Vagina (tissue), 2 donors: ENCODE measurements around the gene GALE. TPM values are rescaled to one million over a fixed set of nuclear protein-coding genes. Genes with fewer than 3 reads are reported as not detected.

Experiments
- DNase-seq, 2 donors: peaks; one replicate each; pipeline ENCODE4 v3.0.0-alpha.2; 2017; ENCODE audit errors: extremely low spot score in 2 of 2
- H3K27ac ChIP-seq: fragments of 200-600 bp; sonication (generic); one replicate; pipeline ENCODE4 v1.5.1; 2019
- H3K27me3 ChIP-seq: fragments of 200-600 bp; sonication (generic); one replicate; pipeline ENCODE4 v1.5.1; 2019
- H3K36me3 ChIP-seq, 2 donors: fragments of 200-600 bp; sonication (generic); one replicate each; pipeline ENCODE4 v1.5.1; 2017 to 2019
- H3K4me1 ChIP-seq: fragments of 200-600 bp; sonication (generic); one replicate; pipeline ENCODE4 v1.5.1; 2019
- H3K4me3 ChIP-seq, 2 donors: fragments of 200-600 bp; sonication (generic); 1 replicate in 1 of 2; 2 replicates in 1 of 2; pipeline ENCODE4 v1.5.1; 2016 to 2019
- H3K9me3 ChIP-seq: fragments of 200-600 bp; sonication (generic); one replicate; pipeline ENCODE4 v1.5.1; 2019
- POLR2A ChIP-seq, 2 donors: fragments of 450-650 bp; IDR thresholded peaks; one replicate each; pipeline ENCODE4 v1.6.1; 2017; ENCODE audit warnings: antibody characterized with exemption in 2 of 2, mild to moderate bottlenecking in 2 of 2, moderate library complexity in 2 of 2
- POLR2AphosphoS5 ChIP-seq, 2 donors: sonication (generic); formaldehyde crosslinking; IDR thresholded peaks; one replicate each; pipeline ENCODE4 v1.9.0; 2017; ENCODE audit warnings: antibody characterized with exemption in 2 of 2, mild to moderate bottlenecking in 2 of 2, low read depth in 1 of 2; ENCODE audit not compliant: insufficient read depth in 1 of 2
- intact Hi-C: fragments of 100-400 bp; cut with DNase I; formaldehyde crosslinking; loops from one replicate; pipeline ENCODE4 v1.15.1; 2023
- total RNA-seq: library from RNA; depleted of rRNA; stranded (reverse); fragments of >200 nt; gene quantifications from one replicate; pipeline ENCODE4 v1.2.3, GENCODE V29; 2016
- TF ChIP-seq, protein P1 (sequence below), 3 experiments: fragments of 450-650 bp in 2 of 3; fragments of 200-600 bp in 1 of 3; sonication (generic) in 1 of 3; IDR thresholded peaks; one replicate each; pipeline ENCODE4 v1.5.1; 2017 to 2019; ENCODE audit warnings: antibody characterized with exemption in 3 of 3, mild to moderate bottlenecking in 2 of 3, moderate library complexity in 2 of 3

The GALE gene
- total RNA-seq, 1 donor from 2014 or later = 12.3 TPM

GRCh38 chr1:23792151-23792945 is 8.2 kb downstream of the GALE start:
- Histone ChIP-seq H3K9me3 (no peaks in the 10 kb centered on the region), H3K36me3 (peaks cover 0 to 25% of the 10 kb centered on the region in 2 donors), H3K27me3 (no peaks in the 10 kb centered on the region), H3K4me3 (peak overlapping the region; percentile 86 to 88), H3K27ac (peak overlapping the region; percentile 83), H3K4me1 (peaks cover 33% of the 10 kb centered on the region)
- TF ChIP-seq, protein P1, sequence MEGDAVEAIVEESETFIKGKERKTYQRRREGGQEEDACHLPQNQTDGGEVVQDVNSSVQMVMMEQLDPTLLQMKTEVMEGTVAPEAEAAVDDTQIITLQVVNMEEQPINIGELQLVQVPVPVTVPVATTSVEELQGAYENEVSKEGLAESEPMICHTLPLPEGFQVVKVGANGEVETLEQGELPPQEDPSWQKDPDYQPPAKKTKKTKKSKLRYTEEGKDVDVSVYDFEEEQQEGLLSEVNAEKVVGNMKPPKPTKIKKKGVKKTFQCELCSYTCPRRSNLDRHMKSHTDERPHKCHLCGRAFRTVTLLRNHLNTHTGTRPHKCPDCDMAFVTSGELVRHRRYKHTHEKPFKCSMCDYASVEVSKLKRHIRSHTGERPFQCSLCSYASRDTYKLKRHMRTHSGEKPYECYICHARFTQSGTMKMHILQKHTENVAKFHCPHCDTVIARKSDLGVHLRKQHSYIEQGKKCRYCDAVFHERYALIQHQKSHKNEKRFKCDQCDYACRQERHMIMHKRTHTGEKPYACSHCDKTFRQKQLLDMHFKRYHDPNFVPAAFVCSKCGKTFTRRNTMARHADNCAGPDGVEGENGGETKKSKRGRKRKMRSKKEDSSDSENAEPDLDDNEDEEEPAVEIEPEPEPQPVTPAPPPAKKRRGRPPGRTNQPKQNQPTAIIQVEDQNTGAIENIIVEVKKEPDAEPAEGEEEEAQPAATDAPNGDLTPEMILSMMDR (IDR thresholded peaks at IDR 0.05) = no peak
- no peak for TF ChIP-seq POLR2AphosphoS5 (IDR thresholded peaks at IDR 0.05; ENCODE audit: insufficient read depth in 1 of 2, low read depth in 1 of 2)
- TF ChIP-seq POLR2A (IDR thresholded peaks at IDR 0.05) = no peak
- intact Hi-C loops = loop anchor here (10.0 kb wide), 1 partner anchor 72 kb away; the partner anchor contains the start of gene FUCA1
- DNase-seq = no peak

DNA sequence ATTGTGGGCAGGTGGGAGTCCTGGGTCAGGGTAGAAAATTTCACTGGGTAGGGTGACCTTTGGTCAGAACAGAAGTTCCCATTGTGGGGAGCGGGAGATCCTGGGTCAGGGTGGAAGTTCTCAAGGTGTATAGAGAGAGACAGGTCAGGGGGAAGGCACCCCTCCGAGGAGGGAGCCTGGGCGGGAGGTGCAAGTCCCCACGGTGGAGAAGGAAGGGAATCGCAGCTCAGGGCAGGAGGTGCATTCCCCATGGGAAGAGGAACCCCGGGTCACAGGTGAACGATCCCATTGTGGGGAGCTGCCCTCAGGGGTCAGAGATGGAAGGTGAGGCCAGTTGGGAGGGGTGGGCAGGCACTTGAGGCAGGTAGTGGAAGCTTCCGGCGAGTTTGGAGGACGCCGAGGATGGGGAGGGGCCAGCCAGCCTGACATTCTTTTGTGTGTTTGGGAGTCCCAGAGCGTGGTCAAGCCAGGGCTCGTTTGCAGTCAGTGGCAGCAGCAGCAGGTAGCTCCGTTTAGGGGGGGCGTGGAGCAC is 9.0 kb downstream of the GALE start:
- H3K9me3 ChIP-seq = no peaks in the 10 kb centered on the region
- intact Hi-C loops = loop anchor here (10.0 kb wide), 1 partner anchor 73 kb away; the partner anchor contains the start of gene FUCA1
- peak overlapping the region; percentile 86 to 88 for H3K4me3 ChIP-seq
- H3K27ac ChIP-seq = peak overlapping the region; percentile 83
- no peaks in the 10 kb centered on the region for H3K27me3 ChIP-seq
- peaks cover 0 to 30% of the 10 kb centered on the region in 2 donors for H3K36me3 ChIP-seq
- TF ChIP-seq POLR2A (IDR thresholded peaks at IDR 0.05) = no peak
- no peak for TF ChIP-seq POLR2AphosphoS5 (IDR thresholded peaks at IDR 0.05; ENCODE audit: insufficient read depth in 1 of 2, low read depth in 1 of 2)
- TF ChIP-seq, protein P1 (IDR thresholded peaks at IDR 0.05) = no peak
- peaks cover 33% of the 10 kb centered on the region for H3K4me1 ChIP-seq
- DNase-seq = no peak

DNA sequence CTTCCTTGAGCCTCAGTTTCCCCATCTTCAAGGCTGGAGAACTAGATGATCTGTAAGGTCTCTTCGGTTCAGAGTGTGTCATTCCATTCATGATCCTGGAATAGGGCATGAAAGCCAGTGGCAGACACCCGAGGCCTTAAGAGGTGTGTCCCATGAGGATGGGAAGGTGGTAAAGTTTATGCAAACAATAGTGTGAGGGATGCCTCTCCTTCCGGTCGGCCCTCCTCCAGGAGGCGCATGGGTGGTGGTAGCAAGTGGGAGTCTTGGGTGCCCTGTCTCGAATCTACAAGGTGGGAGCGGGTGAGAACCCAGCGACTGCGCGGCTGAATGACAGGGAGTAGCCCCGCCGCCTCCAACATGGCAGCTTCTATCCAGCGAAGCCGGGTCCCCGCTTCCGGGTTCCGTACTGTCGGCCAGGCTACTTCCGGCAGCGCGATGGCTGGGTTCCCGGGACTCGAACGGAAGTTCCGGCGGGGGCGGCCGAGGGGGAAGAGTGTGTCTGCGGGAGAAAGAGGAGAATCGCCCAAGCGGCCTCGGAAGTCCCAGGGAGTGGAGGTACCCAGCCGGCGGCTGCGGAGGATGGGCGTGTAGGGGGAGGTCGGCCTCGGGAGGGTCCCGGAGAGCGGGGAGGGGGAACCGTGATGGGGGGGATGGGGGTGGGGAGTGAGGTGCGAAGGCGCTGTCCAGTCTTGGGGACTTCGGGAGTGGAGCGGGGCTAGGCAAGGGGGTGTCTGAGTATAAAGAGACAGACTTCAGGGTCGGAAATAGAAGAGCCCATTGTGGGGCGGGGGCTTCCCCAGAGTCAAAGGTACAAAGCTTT is 9.6 kb downstream of the GALE start, which contains the start of gene LYPLA2:
LYPLA2 (plus strand) TSS at position 450 of the 820 bp plus-strand sequence. CDS start 1,538 bp downstream, outside the sequence.
- H3K27me3 ChIP-seq = no peaks in the 10 kb centered on the region
- no peaks in the 10 kb centered on the region for H3K9me3 ChIP-seq
- H3K4me3 ChIP-seq = peak within 1 kb of the TSS; percentile 86 to 88
- peak within 1 kb of the TSS; percentile 83 for H3K27ac ChIP-seq
- intact Hi-C loops = loop anchor here (10.0 kb wide), 1 partner anchor 74 kb away; the partner anchor contains the start of gene FUCA1
- H3K4me1 ChIP-seq = peaks cover 33% of the 10 kb centered on the region
- no peak for DNase-seq
- TF ChIP-seq POLR2AphosphoS5 (IDR thresholded peaks at IDR 0.05; ENCODE audit: insufficient read depth in 1 of 2, low read depth in 1 of 2) = peak; percentile 81 to 96
- TF ChIP-seq, protein P1 (IDR thresholded peaks at IDR 0.05) = no peak
- peak in 1 of 2 donors; percentile 5 for TF ChIP-seq POLR2A (IDR thresholded peaks at IDR 0.05)
- H3K36me3 ChIP-seq = peaks cover 0 to 31% of the 10 kb centered on the region in 2 donors

DNA sequence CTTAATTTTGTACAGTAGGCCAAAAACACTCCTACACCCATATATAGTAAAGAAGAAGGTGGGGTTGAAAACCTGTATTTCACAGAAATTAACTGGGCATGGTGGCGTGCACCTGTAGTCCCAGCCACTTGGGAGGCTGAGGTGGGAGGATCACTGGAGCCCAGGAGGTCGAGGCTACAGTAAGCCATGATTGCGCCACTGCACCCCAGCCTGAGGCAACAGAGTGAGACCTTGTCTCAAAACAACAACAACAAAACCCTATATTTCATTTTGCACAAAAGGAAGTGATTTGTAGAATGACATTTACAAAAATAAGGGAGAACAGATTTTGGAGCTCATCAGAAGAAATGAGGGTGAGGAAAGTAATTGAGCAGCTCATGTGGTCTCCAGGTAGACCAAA is 11.9 kb downstream of the GALE start:
- H3K27me3 ChIP-seq = no peaks in the 10 kb centered on the region
- TF ChIP-seq POLR2A (IDR thresholded peaks at IDR 0.05) = no peak
- TF ChIP-seq, protein P1 (IDR thresholded peaks at IDR 0.05) = no peak
- TF ChIP-seq POLR2AphosphoS5 (IDR thresholded peaks at IDR 0.05; ENCODE audit: insufficient read depth in 1 of 2, low read depth in 1 of 2) = no peak
- no peak overlapping the region for H3K27ac ChIP-seq
- H3K9me3 ChIP-seq = no peaks in the 10 kb centered on the region
- H3K4me3 ChIP-seq = no peak overlapping the region
- intact Hi-C loops = no loop called here
- DNase-seq = no peak
- H3K36me3 ChIP-seq = peaks cover 0 to 25% of the 10 kb centered on the region in 2 donors
- H3K4me1 ChIP-seq = peaks cover 31% of the 10 kb centered on the region
